ENCODE data around the gene FAM53B. TPM values are rescaled to one million over a fixed set of nuclear protein-coding genes. Genes with fewer than 3 reads are reported as not detected.
"Not testable (repeated sequence)": the region's sequence is repeated elsewhere in the genome, so short reads cannot be mapped to it uniquely, and the experiment has no call there.

Gene FAM53B
- total RNA-seq, 1 experiment from 2014 or later: 8.7 TPM

GRCh38 chr10:124611738-124612137 is 132.4 kb downstream of the FAM53B start:
- no peak for DNase-seq (ENCODE audit: low spot score)

- DNase-seq (ENCODE audit: low spot score): not testable (repeated sequence)
Observed at GRCh38 chr10:124610851-124611250, 133.3 kb downstream of the FAM53B start.

GRCh38 chr10:124610186-124610585 is 134.0 kb downstream of the FAM53B start:
- not testable (repeated sequence) for DNase-seq (ENCODE audit: low spot score)

GRCh38 chr10:124609698-124610097 is 134.5 kb downstream of the FAM53B start:
- no peak for DNase-seq (ENCODE audit: low spot score)

- no peak for DNase-seq (ENCODE audit: low spot score)
Observed at GRCh38 chr10:124608093-124608721, 136.0 kb downstream of the FAM53B start.

GRCh38 chr10:124607693-124608092 is 136.5 kb downstream of the FAM53B start:
- no peak for DNase-seq (ENCODE audit: low spot score)

- no peak for DNase-seq (ENCODE audit: low spot score)
Observed at GRCh38 chr10:124606822-124607221, 137.4 kb downstream of the FAM53B start.

- no peak for DNase-seq (ENCODE audit: low spot score)
Observed at GRCh38 chr10:124605856-124606812, 138.0 kb downstream of the FAM53B start.

- DNase-seq (ENCODE audit: low spot score): no peak
Observed at GRCh38 chr10:124605481-124605855, 138.7 kb downstream of the FAM53B start.

GRCh38 chr10:124605001-124605370 is 139.2 kb downstream of the FAM53B start:
- no peak for DNase-seq (ENCODE audit: low spot score)

- DNase-seq (ENCODE audit: low spot score): no peak
Observed at GRCh38 chr10:124604214-124605000, 139.8 kb downstream of the FAM53B start.

- DNase-seq (ENCODE audit: low spot score): no peak
Observed at GRCh38 chr10:124603376-124604213, 140.6 kb downstream of the FAM53B start.

- DNase-seq (ENCODE audit: low spot score): no peak
Observed at GRCh38 chr10:124602646-124603365, 141.4 kb downstream of the FAM53B start.

GRCh38 chr10:124602121-124602561 is 142.0 kb downstream of the FAM53B start:
- DNase-seq (ENCODE audit: low spot score): no peak

- DNase-seq (ENCODE audit: low spot score): no peak
Observed at GRCh38 chr10:124601431-124602120, 142.6 kb downstream of the FAM53B start.

GRCh38 chr10:124601016-124601415 is 143.2 kb downstream of the FAM53B start:
- no peak for DNase-seq (ENCODE audit: low spot score)

- no peak for DNase-seq (ENCODE audit: low spot score)
Observed at GRCh38 chr10:124600051-124600880, 143.9 kb downstream of the FAM53B start.

GRCh38 chr10:124599588-124600050 is 144.6 kb downstream of the FAM53B start:
- no peak for DNase-seq (ENCODE audit: low spot score)

Data from A172 (cell line).